T-helper 9 cell (primary cell): ENCODE data around the gene GAS1.
A peak's percentile ranks its signal among the peaks of the same experiment; 100 is the strongest.

Experiments
- DNase-seq: peaks from one replicate; pipeline ENCODE4 v3.0.0-alpha.2; 2020
- total RNA-seq, 2 donors: gene quantifications; one replicate each; lab custom pipeline; 2026; lab: John Stamatoyannopoulos, UW

The GAS1 gene, protein sequence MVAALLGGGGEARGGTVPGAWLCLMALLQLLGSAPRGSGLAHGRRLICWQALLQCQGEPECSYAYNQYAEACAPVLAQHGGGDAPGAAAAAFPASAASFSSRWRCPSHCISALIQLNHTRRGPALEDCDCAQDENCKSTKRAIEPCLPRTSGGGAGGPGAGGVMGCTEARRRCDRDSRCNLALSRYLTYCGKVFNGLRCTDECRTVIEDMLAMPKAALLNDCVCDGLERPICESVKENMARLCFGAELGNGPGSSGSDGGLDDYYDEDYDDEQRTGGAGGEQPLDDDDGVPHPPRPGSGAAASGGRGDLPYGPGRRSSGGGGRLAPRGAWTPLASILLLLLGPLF
- total RNA-seq, result 0.48 to 0.91 reads per million in 2 donors

DNA sequence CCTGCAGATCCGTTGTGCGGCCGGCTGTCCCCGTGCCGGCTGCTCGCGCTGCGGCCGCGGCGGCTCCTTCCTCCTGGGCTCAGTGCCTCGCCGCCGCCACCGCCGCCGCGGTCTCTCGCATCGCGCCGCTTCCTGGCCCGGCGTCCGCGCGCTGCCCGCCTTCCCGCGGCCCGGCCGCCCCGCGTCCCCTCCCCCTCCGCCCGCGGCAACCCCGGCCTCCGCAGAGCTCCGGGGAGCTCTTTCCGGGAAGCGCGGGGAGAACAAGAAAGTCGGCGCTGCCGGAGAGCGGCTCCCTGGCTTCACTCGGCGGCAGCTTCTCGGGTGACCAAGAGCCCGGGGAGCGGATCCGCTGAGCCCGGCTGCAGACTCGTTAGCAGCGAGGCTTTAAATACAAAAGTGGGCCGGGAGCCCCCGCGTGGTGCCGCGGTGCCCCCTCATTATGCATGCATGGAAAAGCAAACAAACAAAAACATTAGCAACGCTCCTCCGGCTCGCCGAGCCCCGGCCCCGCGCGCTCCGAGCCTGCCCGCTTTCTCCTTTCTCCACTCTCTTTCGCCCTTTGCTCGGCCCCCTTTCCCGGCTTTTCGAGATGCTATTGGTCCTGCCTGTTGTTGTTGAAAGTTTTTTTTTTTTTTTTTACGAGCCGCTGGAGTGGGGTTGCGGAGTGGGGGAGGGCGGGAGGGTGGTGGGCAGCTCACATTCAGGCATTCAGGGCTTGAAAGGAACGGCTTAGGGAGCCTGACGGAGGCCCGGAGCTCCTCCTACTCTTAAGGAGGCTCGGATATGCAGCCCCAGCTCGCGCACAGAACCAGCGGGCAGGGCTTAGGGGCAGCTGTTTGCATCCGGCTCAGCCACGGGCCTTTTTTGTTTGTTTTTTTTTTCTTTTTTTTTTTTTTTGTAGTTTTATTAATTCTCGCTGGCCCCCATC is at the start of gene GAS1:
GAS1 (minus strand) TSS at position 361 of the 928 bp plus-strand sequence. CDS start 727 bp downstream, outside the sequence.
- peak; percentile 43 for DNase-seq

DNA sequence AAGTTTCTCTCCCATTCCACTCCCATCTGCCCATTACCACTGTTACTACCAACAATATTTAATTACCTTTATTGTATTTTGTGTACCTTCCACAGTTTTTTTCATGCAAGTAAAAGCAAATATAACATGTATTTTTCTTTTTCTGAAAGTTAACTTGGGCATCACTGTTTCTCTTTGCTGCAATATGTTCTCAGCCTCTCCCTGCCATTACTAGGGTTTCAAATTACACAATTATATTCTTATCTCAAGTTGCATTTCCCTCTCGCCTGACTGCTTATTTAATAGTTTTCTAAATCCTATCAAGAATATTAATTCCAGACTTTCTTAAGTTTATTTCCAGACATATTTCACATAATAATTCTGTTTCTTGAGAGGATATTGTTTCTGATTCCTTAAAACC is 46.9 kb upstream of the GAS1 start:
- DNase-seq, result no peak

DNA sequence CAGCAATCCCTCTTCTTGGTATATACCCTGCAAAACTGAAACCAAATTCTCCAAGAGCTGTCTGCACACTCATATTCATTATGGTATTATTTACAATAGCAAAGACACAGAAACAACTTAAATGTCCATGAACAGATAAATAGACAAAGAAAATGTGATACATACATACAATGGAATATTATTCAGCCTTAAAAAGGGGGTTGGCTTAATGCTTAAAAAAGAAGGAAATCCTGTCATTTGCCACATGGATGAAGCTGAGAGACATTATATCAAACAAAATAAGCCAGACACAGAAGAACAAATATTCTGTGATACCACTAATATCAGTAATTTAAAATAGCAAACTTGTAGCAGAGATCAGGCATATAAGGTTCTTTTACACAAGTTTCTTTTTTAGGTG is 46.5 kb upstream of the GAS1 start:
- no peak for DNase-seq

DNA sequence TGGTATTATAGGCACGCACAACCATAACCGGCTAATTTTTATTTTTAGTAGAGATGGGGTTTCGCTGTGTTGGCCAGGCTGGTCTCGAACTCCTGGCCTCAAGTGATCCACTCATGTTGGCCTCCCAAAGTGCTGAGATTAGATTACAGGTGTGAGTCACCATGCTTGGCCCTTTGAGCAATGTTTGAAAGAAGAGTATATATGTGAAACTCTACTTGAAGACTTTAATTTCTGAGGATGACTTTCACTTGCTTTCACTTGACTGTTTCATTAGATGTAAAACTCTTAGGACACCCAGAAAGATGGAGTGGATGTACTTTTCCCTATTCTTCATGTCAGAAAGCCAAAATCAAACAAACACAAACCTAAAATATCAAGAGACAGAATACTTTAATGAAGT is 43.8 kb upstream of the GAS1 start:
- DNase-seq, result no peak

DNA sequence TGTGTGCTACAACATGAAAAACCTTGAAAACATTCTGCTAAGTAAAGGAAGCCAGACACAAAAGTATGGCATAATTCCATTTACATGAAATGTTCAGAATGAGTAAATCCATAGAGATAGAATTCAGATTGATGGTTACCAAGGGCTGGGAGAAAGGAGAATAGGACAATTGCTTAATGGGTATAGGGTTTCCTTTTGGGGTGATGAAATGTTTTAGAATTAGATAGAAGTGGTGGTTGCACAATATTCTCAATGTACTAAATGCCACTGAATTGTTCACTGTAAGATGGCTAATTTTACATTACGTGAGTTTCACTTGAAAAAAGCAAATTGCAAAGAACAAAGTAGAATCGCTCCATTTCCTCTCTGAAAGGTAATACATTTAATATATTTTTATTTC is 43.0 kb upstream of the GAS1 start:
- no peak for DNase-seq

DNA sequence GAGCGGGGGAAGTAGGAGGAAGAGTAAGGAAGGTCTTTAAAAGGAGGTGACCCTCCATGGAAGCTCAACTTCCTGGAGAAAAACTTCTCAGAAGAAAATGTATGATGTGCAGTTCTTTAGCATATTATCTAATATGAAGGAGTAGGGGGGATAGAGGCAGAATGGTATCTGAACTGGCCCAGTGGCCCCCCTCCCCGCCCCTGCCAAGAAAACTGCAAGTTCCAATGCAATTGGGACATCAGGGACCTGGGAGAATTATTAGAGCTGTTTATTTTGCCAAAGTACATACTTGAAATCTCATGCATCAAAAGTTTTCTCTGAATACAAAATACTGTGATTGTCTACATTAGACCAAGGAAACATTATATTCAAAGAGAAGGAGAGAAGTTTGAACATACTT is 40.6 kb upstream of the GAS1 start:
- no peak for DNase-seq

DNA sequence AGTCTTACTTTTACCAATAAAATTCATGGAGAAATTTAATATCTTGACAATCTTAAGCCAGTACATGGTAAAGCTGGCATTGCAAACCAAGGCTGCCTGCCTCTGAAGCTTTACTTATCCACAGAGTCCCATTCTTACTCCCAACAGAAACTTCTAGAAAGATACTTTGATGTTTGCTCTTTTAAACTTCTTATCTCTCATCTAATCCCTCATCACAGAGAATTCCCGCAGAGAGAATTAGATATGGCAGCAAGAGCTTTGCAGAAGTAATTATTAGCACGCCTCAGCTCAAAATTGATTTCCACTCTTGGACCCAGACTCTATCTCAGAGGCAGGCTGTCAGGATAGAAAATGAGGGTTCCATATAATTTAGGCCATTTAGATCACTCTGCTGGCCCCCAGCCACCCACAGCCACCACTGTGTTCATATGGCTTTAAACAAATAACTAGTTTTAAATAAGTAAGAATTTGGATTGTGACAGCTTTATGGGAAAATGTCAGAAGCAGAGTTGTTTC is 37.9 kb upstream of the GAS1 start:
- DNase-seq, result no peak

DNA sequence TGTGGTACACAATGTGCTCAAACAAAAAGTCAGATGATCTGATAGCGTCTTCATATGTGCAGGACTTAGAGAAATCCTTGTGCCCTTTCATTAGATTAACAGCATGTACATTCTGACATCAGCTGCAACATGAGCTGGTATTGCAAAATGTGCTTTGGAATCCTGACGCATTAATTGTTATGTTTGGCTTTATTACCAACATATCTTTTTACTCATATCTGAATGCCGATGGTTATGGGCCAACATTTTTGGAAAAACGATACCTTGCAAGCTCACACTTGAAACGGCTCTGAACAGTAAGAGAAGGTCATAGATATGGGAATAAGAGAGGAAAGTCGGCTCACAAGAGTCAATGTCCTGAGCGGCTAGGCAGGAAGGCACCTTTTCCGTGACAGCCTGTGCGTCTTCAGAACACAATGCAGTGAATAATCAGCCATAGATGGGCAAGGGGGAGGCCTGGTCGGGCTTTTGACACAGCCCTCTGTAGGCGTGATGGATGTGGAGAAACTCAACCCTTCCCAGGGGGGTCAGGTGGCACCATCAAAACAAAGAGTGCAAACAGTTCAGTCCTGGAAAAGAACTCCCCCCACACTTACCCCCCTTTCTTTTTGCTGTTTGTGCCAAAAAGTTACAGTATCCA is 36.4 kb upstream of the GAS1 start:
- DNase-seq, result no peak

DNA sequence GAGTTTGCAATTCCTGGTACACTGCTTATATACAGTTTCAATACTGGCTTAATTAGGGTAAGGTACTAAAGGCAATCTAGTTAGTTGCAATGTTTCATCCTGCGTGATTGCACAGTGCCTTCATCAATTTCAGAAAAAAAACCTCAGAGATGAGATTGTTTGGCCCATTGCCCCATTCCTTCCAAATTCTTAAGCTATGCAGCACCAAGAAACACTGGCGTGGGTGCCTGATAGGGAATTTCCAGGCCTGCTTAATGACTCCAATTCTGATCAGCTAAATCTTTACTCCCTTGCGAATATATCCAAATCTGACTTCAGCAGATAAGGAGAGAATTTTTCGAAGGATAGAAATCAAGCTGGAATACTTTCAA is 35.9 kb upstream of the GAS1 start:
- DNase-seq, result no peak

DNA sequence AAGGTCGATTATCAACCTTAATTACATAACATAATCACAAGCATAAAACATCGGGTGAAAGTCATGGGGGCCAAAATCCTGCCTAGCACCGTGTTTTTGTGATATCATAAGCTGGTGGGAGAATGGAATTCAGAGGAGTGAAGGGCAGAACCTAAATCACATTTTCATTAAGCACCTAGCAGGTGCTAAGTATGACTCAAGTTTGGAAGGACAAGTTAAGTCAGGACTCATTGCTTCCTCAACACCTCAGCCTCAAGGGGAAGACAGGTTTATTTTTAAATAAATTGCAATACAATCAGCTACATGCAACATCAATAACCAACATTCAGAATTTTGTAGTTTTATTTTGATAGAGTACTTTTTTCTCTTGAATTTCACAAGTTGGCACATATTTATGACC is 33.5 kb upstream of the GAS1 start:
- no peak for DNase-seq

DNA sequence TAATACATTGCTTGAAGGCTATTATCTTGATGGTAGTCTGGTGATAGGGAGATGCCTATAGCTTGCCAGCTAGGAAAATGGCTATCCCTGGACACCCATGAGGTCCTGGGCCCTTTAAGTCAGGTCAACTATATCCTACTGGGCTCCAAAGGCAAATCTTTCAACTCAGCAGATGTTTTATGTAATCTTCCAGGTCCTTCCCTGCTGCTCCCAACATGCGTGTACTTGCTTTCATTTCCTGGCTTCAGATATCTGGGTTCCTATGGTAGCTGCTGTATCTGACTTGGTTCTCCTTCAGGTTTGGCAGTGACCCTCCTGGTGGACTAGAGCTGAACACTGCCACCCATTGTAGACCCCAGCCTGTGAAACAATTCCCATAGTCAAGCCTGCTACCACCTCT is 32.4 kb upstream of the GAS1 start:
- DNase-seq, result no peak

DNA sequence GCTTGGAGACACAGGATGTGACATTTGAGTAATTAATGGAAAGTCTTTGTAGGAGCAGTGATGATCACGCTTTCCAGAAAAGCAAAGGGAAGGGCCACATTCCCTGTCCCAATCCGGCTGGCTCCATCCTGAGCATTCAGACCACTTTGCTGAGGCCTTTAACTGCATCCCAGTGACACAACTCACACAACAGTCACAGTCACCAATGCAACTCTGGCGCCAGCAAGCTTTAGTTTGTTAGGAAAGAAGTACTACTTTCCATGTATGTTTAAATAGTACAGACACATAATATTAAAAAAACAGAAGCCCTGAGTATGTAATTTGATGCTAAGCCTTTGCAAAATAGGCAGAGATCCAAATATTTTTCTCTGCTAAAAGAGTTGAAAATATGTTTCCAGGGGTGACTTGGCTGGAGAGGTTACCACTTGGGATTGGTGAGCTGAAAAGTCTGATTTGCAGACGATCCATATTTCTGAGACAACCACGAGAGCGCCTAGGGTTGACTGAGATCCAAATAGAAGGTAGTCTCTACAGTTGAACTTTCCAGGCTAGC is 31.7 kb upstream of the GAS1 start:
- DNase-seq, result no peak

DNA sequence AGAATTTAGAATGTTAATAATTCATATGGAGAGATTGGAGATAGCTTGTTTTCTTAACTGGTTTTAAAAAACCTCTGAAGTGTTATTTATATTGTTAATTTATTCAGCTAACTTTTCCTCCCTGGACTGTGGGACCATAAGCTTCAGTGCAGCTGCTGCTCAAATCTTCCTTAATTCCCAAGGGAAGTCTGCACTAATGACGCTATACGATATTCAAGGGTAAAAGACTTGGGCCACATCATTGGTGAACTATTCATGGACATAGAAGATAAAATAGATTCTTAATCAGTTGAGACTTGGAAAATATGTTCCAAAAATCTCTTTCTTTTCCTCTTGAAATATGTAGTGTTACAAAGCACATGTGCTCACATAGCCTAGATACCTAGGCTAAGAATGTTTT is 31.1 kb upstream of the GAS1 start:
- DNase-seq, result no peak

DNA sequence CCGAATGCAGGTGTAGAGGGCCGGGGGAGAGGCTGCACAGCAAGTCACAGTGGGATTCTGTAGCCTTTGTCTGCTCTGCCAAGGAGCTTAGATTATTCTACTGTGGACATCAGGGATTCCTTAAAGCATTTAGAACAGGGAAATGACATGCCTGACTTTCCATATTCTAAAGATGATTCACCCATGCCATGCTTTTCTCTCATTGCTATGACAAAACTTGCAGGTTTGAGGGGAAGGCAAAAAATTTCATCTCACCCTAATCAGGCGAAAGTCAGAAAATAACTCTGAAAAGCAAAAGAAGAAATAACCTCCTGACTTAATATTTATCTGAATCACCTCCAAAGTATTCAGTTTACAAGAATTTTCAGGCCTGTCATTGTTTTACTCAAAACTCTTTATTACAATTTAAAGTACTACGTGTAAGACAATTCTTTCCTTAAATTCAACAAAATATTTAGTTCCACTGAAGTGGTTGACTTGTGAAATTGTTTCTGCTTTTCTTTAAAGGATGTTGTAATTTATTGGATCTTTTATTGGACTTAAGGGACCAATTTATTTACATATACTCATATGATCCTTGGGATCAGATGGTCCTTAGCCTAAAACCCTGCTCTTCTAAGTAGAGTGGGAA is 30.0 kb upstream of the GAS1 start:
- DNase-seq, result no peak

DNA sequence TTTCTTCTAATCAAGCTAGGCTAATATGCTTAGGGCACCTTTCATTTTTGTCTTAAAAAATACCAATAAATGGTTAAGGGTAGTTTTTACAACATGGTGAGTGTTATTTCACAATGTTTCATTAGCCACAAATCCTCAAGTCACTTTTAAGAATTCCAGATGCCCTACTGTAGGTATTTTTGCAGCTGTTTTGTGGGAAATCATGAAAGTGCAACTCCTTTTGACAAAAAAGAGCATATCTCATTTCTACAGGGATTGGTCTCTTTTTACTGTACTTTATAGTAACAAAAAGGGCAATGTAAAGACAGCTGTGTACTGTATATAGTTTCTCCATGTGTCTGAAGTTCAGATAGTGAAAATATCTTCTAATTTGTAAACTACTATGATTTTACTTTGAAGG is 28.3 kb upstream of the GAS1 start:
- DNase-seq, result no peak

DNA sequence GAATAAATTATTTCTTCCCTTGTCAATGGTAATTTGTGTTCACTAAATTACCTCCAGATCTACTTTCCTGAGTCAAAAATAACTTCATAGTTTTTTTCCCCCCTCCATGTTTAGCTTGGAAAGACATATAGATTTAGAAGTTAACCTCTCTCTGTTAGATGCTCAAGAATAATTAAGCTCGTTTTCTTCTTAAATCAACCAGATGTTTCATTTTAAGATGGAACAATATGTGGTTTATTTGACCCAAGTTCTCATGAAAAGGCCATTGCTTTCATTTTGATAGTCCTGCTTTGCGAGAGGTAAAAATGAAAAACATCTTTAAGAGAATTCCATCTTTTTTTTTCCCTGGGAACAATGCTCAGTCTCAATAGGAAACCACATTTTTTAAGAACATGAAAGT is 27.7 kb upstream of the GAS1 start:
- DNase-seq, result no peak

DNA sequence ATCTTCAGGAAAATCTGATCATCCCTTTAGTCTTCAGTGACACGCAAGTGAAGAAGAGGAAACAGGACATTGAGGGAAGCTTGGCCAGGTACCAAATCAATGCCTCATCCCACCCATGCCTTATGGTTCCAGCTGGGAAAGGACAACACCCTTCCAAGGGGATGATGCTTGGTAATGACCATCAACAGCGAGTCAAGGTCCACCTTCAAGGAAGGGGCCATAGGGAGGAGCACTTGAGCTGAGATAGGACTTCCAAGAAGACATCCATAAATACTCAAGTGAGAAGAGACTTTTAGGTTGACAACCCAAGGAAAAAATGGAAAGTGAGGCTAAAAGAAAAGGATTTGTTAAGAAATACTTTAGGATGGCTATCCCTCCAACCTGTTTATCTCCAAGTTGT is 27.1 kb upstream of the GAS1 start:
- no peak for DNase-seq

DNA sequence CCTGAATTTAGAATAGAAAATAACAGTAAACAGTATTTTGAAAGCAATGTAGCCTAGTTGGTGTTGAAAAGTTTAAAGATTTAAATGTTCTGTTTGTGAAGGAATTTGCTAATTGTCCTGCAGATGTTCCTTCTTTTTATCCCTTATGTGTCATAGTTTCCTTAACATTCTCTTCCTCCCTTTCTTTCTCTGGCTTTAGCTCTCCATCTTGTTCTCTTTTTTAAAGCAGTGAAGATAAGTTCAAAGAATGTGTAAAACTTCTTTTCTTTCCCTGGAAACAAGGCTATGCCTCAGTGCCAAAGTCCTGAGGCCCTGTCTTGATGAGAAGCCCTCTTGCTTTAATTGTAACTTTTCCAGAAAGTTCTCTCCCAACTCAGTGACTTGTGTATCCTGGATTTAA is 24.4 kb upstream of the GAS1 start:
- no peak for DNase-seq

DNA sequence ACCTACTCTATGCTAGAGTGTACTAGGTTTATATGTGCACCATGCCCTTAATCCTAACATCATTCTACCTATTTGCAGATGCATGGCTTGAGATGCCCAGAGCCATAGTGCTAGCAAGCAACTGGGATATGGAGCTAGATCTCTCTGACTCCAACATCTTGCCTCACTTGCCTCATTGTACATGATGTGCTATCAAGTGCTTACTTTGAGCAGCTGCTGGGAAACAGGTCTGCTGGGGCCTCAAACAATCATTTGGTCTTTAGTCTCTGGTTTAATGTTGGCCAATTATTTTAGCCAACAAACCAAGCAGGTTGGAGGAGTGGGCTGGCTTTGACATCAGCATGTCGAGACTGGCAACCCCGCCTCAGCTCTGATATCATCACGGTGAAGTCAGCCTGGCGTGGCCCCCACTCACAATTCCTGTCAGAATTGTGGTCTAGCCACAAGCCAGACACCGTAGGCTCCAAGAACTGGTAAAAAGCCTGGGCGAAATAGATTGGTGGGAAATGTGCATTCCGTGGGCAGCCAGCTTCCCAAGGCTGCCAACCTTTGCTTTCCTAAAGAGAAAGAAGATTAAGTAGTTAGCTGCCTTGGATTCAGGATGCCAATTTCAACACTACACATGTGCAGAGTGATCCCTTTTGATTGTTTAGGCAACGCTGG is 21.1 kb upstream of the GAS1 start:
- DNase-seq, result no peak

DNA sequence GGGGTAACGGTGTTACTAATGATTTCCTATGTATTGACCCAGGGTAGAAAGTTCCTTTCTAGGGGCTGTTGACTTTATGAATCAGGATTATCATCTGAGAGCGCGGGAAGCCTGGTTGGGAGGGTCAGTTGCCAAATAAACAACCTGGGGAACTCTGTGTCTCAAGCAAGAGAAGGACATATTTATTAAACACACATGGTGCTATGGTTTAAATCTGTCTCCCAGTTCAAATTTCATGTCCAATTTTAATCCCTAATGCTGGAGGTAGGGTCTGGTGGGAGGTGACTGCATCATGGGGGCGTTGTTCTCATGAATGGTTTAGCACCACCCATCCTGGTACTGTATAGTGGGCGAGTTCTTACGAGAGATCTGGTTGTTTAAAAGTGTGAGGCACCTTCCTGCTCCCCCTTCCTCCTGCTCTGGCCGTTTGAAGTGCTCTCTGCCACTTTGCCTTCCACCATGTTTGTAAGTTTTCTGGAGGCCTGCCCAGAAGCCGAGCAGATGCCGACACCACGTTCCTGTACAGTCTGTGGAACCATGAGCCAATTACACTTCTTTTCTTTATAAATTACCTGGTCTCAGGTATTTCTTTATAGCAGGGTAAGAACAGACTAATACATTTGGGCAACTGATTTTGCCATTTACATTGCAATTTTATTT is 19.7 kb upstream of the GAS1 start:
- DNase-seq, result no peak

DNA sequence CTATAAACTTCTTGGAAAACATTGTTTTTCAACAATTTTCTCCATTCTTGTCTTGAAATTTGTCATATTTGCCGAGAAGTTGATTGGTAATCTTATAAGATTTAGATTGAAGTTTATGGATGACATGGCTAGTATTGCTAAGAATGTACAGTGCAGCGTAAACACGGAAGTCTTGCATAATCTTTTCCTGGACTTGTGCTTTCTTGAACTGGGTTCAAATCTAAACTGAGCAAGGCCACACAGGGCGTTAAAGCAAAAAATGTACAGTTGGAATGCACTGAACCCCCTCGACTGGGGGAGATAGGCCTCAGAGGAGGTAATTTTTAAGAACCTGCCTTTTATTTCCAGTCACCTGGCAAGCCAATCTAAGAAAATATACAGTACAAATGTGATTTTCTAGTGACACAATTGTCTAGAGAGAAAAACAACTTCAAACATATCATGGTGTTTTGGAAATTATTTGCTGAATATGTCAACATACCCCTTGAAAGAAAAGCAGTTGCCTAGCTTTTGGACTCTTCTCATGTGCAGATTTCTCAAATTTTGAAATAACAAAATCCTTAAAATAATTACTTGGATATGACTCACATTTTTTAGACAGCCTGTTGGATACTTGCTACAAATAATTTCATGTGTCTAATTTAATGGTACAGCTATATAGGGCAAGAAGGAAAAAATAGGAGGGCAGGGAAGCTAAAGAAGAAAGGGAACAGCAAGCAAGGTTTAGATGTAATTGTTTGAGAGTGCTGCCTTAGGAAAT is 18.5 kb upstream of the GAS1 start:
- no peak for DNase-seq
